Fibroblast of skin of left quadriceps (primary cell): Measurements from ENCODE around the gene CRHR2.

Experiments used
- DNase-seq, 2 experiments: peaks; one replicate each; pipeline ENCODE4 v3.0.0-alpha.2; 2013; ENCODE audit warnings: low read depth in 2 of 2

CRHR2 gene

DNA sequence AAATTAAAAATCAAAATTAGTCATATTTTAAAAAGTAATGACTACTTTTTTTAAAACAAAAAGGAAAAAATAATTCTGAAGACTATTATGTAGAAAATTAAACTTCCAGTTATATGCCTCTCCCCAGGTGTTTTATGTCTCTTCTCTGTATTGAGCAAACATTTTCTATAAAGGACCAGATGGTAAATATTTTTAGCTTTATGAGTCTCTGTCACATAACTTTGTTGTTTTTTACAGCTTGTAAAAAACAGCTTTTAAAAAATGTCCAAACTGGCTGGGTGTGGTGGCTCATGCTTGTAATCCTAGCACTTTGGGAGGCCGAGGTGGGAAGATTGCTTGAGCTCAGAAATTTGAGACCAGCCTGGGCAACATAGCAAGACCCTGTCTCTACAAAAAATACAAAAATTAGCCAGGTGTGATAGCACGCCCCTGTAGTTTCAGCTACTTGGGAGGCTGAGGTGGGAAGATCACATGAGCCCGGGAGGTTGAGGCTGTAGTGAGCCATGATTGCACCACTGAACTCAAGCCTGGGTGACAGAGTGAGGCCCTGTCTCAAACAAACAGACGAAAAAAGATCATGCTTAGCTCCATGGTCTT is 64.1 kb downstream of the CRHR2 start:
- no peak for DNase-seq

DNA sequence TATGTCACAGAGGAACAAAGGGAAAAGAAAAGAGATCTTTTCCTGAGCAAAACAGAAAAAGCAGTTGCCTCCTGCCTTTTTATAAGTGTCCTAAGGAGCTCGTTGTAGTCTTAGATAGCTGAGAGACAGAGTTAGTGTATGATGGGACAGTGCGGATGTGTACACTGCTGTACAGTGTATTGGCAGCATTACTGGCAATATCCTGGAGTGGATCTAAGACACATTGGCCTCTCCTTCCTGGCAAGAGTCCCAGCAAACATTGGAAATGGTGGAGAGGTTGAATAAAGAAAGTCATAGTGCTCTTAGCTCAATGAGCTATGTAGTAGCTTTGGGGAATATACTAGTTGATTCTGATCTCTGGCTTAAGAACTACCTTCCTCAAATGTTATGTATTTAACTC is 64.9 kb downstream of the CRHR2 start:
- no peak for DNase-seq

DNA sequence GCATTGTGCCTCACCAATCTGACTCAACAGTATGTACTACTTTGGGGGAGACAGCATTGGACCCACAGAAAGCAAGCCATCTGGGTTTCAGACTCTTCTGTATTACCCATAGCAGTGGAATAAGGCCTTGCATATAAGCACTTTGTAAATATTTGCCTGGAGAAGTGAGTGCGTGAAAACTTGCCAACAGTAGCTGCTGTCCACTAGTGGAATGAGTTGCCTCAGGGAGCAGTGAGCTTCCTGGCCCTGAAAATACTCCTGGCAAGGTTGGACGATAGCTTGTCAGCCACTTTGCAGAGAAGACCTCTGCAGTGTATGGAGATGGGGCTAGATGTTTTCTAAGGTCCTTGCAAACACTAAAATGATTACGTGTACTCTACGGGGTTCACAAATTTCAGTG is 65.9 kb downstream of the CRHR2 start:
- DNase-seq = no peak

DNA sequence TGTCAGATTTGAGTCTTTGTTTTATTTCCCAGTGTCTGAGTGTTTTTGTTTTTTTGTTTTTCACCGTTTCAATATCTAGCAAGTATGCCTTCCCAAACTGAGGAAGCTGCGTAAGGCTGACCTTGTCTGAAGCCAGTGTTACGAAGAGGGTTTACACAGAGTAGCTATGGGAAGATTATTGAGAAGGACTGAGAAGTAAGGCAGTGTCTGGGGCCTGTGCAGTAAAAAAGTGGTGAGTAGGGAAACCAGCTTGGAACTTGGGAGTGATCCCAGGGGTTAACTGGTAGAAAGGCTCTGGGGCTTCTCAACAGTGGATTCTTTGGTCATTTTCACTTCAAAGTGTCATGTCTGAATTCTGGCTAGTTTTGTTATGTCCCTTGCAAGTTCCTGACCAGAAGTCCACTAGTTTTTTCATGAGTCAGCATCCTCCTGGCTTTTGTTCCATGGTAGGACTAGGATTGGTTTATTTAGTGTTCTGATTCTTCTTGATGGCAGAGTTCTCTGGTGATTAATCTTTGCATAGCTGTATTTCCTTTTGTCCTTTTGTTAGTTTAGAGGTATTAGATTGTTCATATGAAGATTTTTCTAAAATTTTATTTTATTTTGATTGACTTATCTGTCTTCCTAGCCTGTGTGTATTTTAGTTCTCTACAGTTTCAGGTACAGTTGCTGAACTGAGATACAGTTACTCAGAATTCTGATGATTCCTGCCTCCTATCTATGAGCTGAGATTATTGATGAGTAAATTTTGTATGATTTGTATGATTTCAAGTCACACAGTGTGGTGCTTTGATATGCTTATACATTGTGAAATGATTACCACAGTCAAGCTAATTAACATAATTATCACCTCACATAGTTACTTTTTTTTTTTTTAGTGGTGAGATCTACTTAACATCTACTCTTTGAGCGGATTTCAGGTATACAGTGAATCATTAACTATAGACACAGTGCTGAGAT is 68.6 kb downstream of the CRHR2 start:
- DNase-seq = no peak

DNA sequence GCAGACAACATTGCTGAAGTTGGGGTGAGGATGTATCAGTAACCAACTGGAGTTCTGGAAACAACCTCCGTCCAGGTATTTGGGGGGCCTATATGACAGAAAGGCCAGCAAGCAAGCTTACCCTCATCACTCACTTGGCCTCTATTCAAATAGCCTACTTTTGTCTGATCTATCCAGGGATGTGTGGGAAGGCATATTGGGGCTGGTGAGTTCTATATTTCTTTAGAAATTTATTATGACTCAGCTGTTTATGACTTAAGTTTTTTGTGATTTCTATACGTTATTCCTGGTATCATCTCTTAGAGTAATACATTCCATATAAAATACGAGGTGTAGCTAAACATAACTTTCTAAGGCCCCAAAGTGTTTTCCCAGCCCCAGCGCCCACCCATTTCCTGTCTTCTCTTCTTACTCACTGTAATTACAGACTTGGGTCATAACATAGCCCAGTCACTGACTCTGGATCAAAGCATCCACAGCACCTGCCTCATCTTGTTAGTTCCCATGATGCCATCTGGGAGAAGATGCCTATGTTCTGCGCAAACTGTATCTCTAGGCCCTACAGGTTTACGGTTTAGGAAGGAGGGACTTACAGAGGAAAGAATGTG is 69.5 kb downstream of the CRHR2 start:
- no peak for DNase-seq

DNA sequence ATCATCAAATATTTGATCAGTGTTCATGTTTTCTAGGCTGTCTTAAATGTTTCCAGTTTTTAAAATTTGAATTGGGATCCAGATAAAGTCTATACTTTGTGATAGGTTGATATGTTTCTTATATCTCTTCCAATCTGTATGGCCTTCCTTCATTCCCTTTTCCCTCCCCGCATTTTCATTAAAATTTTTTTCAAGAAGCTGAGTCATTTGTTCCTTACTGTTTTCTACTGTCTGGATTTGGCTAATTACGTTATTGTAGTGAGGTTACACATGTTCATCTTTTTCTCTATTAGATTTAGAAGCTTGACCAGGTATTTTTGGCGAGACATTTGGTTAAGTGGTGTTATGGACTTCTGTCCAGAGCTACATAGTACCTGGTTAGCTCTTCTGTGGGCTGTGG is 76.4 kb downstream of the CRHR2 start:
- no peak for DNase-seq

DNA sequence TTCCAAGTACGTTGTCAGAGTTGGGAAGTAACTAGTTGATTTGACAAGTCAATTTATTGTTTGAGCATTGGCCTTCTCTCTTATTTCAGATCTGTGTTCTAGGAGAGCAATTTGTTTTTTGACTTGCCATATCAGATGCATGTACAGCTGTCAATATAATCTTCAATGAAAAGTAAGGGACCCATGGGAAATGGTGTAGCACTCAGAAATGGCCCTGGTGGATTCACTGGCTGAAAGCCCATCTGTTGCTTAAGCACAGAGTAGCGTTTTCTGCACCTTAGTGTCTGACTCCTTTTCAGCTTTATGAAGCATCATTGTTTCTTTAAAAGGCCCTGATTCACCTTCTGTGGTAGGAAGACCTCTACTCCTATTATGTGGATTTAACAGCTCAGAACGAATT is 77.4 kb downstream of the CRHR2 start:
- no peak for DNase-seq
